ENCODE measurements around the gene FAM228B. TPM values are rescaled to one million over a fixed set of nuclear protein-coding genes. Genes with fewer than 3 reads are reported as not detected.
"Not testable (repeated sequence)": the region's sequence is repeated elsewhere in the genome, so short reads cannot be mapped to it uniquely, and the experiment has no call there.

Gene FAM228B
- 63.1 TPM for total RNA-seq (ENCODE audit: insufficient read depth, low replicate concordance)

DNA sequence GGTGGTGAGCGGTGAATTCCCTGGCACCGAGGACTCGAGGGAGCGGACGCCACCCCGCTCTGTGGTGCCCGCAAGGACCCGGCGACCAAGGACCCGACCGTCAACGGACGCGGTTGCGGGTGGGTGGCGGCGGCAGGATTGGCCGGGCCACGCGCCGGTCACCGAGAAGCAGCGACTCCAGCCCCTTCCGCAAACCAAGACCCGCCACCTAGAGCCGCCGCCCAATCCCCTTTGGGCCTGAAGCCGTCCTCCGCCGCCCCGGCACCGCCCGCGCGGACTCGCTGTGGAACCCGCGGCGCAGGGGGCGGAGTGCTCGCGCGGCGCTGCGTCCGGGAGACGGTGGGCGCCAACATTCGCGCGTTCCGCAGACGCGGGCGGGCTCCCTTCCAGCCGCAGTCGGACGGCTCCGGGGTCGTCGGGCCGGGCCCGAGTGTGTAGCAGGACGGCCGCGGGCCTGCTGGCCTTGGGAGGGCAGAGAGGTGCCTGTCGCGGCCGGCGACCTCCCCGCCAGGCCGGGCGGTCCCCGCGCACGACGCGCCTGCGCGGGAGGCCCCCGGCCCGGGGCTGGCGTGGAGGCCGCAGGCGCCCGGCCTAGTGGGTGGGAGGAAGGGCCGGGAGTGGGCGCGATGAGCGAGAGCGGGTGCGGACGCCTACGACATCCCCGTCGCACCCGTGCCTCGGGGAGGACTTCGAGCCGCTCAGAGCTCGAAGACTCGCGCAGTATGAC lies at the start of gene FAM228B, which contains the start of gene PFN4:
Gene FAM228B, plus strand, starts transcription at position 275 of the 727 bp plus-strand sequence. CDS start 893 bp downstream, outside the sequence.
Gene PFN4, minus strand, starts transcription at position 140 of the 727 bp plus-strand sequence. CDS start 799 bp downstream, outside the sequence.
- peak; percentile 92 for DNase-seq (ENCODE audit: low spot score)

DNA sequence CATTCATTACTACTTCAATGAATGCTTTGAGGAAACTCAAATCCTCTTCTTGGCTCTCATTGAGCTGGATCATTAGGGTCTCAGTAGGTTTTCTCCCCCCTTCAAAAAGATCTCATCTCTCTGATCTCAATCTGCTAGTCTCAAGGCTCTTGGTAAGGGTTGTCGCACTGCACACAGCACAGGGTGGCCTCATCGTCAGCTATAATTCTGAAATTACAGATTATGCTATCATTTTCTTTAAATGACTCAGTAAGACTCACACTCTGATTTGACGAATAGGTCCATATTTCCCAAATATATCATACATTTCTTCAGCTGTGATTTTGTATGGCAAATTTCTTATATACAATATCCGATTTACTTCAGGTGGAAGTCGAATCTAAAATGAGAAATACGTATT lies 49.5 kb upstream of the FAM228B start:
- no peak for DNase-seq (ENCODE audit: low spot score)

DNA sequence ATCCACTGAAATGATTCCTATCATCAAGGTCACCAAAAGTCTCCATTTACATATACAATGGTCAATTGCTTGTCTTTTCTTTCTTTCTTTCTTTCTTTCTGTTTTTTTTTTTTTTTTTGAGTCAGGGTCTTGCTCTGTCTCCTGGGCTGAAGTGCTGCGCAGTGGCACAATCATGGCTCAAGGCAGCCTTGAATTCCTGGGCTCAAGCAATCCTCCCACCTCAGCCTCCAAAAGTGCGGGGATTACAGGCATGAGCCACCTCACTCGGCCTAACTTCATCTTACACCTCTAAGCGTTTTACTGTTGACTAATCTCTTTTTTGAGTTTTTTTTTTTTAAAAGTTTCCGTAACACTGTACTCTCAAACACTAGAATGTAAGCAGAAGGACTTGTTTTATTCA lies 48.0 kb upstream of the FAM228B start:
- DNase-seq (ENCODE audit: low spot score), result no peak

GRCh38 chr2:24075915-24076848 lies 47.1 kb upstream of the FAM228B start, which contains the start of gene SF3B6:
Gene SF3B6, minus strand, starts transcription at chr2:24076326. Its CDS starts 97 bp downstream, at chr2:24076229.
- peak; percentile 99 for DNase-seq (ENCODE audit: low spot score)

DNA sequence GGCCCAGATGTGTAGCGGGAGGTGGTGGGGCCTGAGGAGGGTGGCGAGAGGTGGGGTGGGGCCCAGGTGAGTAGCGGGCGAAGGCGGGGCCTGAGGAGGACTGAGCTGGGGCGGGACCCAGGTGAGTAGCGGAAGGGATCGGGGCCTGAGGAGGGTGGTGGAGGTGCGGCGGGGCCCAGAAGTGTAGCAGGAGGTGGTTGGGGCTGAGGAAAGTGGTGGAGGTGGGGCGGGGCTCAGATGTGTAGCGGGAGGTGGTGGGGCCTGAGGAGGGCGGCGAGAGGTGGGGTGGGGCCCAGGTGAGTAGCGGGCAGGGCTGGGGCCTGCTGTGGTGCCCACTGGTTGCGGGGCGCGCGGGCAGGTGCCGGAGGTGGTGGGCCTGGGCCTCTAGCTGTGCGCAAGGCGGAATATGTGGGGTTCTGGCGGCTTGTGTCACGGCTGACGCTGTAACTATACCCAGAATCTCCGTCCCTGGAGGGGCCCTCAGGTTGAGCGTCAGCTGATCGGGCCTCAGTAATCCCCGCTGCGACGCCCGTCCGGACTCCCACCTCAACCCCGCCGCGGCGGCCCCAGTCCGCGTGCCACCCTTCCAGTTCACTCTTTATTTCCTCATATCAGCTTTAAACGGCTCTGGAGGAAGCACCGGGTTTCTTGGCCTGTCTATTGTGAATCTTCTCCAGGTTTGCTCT lies 46.3 kb upstream of the FAM228B start:
- peak; percentile 44 for DNase-seq (ENCODE audit: low spot score)

DNA sequence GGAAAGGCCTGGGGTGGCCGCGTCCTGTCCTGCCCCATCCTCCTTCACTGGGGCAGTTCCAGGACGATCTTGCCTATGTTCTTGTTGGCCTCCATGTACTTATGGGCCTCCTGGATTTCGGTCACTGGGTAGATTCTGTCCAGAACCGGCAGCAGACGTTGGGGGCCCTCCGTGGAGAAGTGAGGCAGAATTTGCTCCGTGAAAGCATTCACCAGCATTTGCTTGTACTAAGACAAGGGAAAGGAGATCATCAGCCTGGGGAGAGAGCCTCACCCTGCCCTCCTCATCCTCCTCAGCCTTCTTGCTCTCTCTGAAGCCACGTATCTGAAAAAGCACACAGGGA lies 45.8 kb upstream of the FAM228B start:
- DNase-seq (ENCODE audit: low spot score), result no peak

DNA sequence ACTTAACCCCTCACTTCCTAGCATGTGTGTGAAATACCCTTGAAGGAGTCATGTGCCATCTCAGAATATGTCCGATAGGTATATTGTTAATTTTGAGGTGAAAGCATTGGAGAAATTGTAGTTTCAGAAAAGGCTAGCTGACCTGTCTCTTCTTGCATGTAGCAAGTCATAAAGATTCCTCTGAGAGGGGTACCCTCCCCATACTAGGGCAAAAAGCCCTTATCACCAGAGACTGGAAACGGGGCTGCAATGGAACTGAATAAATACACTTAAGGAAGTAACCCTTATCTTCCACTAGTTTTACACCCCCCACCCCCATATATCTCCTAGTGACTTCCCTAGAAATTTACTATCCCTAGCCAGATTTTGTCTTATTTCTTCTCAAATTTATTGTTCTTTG lies 45.4 kb upstream of the FAM228B start:
- no peak for DNase-seq (ENCODE audit: low spot score)

DNA sequence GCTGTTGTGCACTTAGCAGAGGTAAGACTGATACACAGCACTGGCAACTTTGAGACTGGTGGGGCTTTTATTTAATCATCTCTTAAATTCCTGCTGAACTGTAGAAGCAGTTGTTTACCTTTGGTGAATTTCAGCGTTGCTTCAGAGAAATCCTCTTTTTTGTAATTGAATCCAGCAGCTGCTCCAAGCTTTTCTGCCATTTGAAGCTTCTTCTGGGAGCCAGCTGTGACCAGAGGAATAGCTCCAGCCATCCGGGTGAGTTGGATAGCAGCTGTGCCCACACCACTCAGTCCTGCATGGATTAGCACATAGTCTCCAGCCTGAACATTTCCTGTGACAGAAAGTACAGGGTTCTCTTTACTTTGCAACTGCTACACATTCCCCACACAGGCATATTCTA lies 42.6 kb upstream of the FAM228B start:
- DNase-seq (ENCODE audit: low spot score), result no peak

GRCh38 chr2:24082787-24083566 lies 40.3 kb upstream of the FAM228B start:
- DNase-seq (ENCODE audit: low spot score), result no peak

DNA sequence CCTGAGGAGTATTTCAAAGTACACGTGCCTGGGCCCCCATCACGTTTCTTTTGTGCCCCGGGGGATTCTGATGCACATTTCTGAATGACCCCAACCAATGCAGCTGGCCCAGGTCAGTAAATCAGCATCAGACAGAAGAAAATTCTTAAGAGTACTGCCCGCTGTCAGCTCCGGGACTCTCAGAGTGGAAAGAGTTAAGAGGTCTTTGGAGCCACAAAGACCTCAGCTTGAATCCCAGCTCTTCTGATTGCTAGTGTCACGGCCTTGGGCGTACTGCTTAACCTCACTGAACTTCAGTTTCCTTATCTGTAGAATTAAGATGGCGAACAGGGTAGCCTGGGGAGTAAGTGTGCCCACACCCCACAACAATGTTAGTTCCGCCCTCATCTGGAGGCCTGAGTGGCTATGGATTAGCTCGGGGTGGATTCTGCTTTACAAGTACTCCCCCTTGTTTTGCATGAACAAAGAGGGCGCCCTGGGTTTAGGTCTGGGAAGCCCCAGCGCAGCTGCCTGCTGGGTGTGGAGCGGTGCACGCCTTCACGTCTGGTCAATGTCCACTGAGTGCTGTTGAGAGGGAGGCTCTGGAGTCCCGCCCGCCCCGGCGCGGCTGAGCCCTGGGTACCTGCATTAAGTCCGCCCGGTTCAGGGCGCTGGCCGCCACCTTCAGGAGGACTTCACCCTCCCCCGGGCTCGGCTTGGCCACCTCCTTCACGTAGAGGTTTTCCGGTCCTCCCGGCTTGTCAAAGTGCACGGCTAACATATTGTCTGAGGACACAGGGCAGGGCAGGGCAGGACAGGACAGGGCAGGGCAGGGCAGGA lies 39.5 kb upstream of the FAM228B start:
- peak; percentile 94 for DNase-seq (ENCODE audit: low spot score)

DNA sequence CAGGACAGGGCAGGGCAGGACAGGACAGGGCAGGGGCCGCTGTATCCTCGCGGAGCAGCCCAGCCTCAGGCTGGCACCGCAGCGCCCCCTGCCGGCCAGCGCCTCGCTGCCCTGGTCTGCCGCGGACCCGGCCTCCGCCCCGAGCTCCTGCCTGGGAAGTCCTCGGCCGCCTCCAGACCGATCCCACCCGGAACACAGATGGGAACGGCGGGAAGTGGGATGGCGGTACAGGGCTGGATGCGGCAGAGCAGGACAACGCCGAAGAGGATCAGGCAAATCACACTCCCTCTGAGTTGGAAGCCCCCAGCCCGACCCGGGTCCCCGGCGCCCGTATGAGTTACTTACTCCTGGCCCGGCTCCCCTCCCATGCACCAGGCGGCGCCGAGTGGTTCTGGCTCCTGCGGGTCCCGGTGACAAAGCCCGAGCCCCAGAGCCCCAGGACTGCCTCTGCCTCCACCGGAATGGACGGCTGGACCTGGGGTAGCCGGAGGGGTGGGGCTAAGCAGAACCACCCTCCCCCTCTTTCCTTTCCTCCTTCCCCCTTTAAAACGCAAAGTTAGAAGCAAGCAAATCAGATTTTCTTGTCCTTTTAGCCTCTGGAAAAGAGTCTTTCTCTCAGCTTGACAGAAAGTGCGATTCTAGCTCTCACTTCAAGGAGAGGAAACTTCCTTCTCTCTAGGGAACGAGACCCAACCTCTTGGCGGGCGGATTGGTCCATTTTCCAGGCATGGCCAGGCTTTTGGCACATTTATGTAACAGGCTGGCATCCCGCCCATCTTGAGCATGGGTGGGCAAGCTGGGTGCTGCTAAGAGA lies 38.7 kb upstream of the FAM228B start, which contains the start of gene TP53I3:
Gene TP53I3, minus strand, starts transcription at position 449 of the 814 bp plus-strand sequence. CDS start 508 bp downstream, outside the sequence.
- DNase-seq (ENCODE audit: low spot score), result peak; percentile 94

DNA sequence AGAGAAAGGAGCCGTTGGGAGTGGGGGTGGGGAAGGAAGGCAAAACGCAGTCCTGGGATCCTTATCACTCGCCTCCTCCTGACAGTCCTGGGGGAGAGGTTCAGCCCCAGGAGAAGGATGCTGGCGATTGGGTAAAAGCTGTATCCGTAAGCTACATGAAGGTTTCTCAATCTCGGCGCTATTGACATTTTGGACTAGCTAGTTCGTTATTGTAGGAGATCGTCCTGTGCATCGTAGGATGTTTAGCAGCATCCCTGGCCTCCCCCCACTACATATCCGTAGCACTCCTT lies 38.1 kb upstream of the FAM228B start:
- no peak for DNase-seq (ENCODE audit: low spot score)

- DNase-seq (ENCODE audit: low spot score), result no peak
Observed at GRCh38 chr2:24086241-24086640, 37.0 kb upstream of the FAM228B start.

DNA sequence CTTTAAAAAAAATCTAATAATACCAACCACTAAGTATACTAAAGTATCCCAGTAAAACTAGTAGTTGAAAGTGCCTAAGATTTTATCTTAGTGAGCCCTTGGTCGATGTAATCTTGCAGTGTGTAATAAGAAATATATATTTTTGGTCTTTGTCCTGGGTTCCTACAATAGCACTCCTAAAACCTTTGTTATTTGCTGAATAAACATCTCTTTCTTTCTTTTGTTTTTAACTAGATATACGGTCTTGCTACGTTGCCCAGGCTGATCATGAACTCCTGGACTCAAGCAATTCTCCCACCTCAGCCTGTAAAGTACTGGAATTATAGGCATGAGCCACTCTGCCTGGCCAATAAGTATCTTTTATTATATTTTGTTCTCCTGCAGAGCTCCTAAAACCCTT lies 36.2 kb upstream of the FAM228B start:
- DNase-seq (ENCODE audit: low spot score), result no peak

DNA sequence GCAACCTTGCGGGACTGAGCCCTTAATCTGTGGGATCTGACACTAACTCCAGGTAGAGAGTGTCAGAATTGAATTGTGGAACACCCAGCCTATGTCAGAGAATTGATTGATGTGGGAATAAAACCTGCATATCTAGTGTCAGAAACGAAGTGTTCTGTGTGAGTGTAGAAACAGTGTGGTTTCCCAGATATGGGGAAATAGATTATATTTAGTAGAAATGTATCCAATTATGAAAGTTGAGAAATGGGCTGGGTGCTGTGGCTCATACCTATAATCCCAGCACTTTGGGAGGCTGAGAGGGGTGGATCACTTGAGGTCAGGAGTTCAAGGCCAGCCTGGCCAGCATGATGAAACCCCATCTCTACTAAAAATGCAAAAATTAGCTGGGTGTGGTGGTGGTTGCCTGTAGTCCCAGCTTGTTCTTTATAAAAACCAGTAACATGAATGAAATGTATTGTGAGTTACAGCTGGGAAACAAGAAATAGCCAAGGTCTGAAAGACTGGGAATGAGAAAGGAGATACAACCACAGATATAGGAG lies 34.4 kb upstream of the FAM228B start:
- DNase-seq (ENCODE audit: low spot score), result no peak

DNA sequence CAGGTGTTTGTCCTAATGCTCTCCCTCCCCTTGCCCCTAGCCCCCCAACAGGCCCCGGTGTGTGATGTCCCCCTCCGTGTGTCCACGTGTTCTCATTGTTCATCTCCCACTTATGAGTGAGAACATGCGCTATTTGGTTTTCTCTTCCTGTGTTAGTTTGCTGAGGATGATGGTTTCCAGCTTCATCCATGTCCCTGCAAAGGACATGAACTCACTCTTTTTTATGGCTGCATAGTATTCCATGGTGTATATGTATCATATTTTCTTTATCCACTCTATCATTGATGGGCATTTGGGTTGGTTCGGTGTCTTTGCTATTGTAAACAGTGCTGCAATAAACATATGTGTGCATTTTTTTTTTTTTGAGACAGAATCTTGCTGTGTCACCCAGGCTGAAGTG lies 30.0 kb upstream of the FAM228B start:
- DNase-seq (ENCODE audit: low spot score), result not testable (repeated sequence)

- DNase-seq (ENCODE audit: low spot score), result not testable (repeated sequence)
Observed at GRCh38 chr2:24095171-24095677, 28.0 kb upstream of the FAM228B start.

DNA sequence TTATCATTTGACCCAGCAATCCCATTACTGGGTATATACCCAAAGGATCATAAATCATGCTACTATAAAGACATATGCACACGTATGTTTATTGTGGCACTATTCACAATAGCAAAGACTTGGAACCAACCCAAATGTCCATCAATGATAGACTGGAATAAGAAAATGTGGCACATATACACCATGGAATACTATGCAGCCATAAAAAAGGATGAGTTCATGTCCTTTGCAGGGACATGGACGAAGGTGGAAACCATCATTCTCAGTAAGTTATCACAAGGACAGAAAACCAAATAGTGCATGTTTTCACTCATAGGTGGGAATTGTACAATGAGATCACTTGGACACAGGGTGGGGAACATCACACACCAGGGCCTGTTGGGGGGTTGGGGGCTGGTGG lies 22.5 kb upstream of the FAM228B start:
- not testable (repeated sequence) for DNase-seq (ENCODE audit: low spot score)

DNA sequence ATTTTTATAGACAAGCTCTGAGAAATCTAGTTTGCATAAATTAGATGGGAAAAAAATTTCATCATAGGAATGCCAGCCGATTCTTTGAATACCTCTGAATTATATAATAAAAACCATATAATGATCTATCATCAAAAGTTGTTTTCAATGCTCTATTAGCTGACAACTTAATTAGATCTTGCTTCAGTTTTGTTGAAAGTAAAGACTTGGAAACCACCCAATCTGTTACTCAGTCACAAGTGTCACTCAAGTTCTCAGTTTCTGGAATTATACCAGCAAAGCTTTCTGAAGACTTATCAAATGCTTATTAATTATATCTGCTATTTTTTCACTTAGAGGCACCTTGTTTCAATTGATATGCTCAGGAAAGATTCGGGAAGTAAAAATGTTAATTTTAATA lies 21.3 kb upstream of the FAM228B start:
- no peak for DNase-seq (ENCODE audit: low spot score)

All from umbilical cord (tissue), 2 donors.